Activated CD4-positive, alpha-beta T cell treated with anti-CD3 and anti-CD28 coated beads for 24 hours (primary cell): ENCODE measurements around the gene SUDS3.

Experiments used
- DNase-seq, 2 donors: peaks; one replicate each; pipeline ENCODE4 v3.0.0-alpha.2; 2020; ENCODE audit warnings: low read depth in 2 of 2

The SUDS3 gene

GRCh38 chr12:118356809-118357256 is 19.5 kb upstream of the SUDS3 start:
- DNase-seq: no peak

DNA sequence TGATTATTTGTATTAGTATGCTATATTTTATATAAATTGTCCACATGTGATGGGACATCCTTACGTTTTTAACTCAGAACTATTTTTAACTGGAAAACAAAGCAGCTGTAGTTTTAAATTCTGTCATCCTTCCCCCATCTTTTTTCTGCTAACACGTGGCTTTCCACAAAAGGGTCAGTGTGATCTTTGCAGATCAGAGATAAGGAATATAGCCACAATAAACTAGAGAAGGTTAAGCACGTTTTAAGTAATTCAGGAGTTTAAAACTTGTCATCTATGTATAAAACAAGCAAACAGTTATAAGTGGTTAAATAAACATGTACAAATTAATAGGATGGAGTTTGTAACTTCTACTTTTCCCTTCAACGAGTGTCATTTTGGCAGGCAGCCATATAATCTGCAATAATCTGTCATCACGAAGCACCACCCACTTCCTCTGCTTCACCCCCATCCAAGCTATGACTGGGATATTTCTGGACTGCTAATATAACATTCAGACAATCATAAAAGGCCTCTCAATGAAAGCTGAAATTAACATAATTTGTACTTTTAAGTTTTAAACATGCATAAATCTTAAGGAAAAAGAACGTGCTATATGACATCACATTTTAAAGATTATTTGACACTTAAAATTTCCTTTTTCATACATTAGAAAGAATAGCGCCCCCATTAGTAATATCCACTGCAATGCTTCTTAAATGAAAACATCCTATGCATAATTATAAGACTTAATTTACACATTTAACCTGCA is 18.9 kb upstream of the SUDS3 start:
- DNase-seq: peak in 1 of 2 donors; percentile 39

DNA sequence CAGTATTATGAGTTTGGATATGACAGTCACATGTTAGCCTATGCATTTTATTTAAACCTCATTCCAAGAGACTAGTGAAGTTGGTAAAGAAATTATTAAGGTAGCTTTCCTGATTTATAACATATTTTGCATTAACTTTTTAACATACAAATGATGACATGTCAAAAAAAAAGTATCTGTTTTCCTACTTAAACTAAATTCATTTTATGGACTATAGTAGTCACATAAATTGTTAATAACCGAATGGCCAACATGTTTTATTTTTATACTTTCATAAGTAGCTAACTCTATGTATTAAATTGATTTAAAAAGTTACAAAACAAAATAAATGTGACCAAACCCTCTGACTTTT is 18.4 kb upstream of the SUDS3 start:
- no peak for DNase-seq

DNA sequence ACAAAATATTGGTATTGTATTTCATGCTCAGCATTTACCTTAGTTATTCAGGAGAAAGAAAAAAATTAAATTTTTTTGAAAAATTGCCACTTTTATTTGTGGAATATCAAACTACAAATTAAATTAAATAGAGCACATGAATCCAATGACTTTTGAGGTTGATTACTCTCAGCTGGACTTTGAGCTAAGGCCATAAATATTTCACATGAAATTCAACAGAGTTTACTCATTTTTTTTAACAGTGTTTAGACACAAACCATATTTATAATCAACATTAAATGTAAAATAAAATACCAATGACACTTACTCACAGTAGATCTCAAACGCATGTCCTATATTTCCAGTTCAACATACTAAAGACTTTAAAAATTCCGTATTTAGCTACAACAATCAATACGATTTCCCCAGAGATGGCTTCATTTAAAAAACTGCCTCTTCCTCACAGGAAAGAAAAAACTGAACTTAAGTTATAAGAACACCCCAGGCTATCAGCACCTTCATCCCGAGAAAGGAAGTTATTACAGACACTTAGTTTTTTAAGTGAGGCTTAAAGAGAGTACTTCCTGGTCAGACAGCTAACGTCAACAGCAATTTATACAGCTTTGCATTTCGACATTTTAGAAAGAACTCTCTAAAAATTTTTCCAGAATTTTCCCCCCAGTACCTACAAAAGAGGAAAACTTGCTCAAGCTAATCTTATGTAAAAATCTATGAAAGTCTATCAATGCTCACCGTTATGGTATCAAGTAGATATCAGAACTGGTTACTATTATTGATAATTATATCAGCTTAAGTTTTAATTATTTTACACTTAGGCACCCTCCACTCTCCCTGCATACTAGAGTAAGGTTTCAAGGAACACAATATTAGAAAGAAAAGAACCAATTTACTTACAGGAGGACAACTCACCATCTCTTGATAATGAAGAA is 17.5 kb upstream of the SUDS3 start:
- no peak for DNase-seq

- DNase-seq: no peak
Measured at GRCh38 chr12:118359541-118359915, 16.8 kb upstream of the SUDS3 start.

DNA sequence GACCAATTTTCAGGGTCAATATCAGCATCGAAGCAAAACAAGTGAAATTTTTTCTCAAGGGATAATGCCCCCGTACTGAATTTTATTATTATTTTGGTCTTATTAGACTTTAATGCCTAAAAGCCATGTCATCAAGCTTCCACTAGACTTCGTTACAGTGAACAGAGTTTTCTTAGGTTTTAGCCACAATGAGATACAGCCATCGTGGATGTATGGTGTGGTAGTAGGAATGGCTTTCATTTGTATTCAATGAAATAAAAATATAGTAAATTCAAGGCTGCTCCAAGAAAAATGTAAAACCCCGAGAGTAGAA is 15.3 kb upstream of the SUDS3 start:
- no peak for DNase-seq

- DNase-seq: no peak
Measured at GRCh38 chr12:118361889-118362288, 14.5 kb upstream of the SUDS3 start.

DNA sequence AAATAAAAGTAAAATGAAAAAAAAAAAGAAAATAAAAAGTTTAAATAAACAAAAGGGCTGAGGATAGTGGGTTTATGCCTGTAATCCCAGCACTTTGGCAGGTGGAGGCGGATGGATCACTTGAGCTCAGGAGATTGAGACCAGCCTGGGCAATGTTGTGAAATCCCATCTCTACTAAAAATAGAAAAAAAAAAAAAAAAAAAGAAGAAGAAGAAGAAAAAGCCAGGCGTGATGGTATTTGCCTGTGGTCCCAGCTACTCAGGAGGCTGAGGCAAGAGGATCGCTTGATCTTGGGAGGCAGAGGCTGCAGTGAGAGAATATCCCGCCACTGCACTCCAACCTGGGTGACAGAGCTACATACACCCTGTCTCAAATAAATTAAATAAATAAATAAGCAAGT is 7.5 kb upstream of the SUDS3 start:
- DNase-seq: no peak

GRCh38 chr12:118370601-118371000 is 5.8 kb upstream of the SUDS3 start:
- no peak for DNase-seq

GRCh38 chr12:118371321-118372282 is 4.8 kb upstream of the SUDS3 start:
- no peak for DNase-seq

- DNase-seq: peak; percentile 93 to 97
Measured at GRCh38 chr12:118372541-118373495, 3.5 kb upstream of the SUDS3 start, which contains the start of gene TAOK3. Gene TAOK3, minus strand, starts transcription at chr12:118372907. Its CDS starts 117,340 bp downstream, at chr12:118255567.

DNA sequence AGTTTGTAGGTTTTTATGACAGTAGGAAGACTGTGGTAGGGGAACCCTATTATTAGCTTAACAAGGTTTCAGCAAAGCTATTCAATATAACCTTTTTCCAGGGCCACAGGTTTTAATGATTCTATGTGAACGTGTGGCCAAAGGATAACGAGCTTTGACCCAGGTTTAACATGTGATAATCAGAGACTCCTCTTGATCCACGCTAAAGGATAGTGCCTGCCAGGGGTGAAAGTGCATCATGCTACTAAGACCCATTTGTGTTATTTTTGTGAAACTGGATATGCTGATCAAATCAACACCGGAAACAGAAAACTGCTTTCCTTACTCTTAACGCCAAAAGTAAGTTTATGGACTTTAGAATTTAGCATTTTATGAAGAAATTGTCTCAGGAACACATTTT is 2.7 kb upstream of the SUDS3 start:
- DNase-seq: no peak

DNA sequence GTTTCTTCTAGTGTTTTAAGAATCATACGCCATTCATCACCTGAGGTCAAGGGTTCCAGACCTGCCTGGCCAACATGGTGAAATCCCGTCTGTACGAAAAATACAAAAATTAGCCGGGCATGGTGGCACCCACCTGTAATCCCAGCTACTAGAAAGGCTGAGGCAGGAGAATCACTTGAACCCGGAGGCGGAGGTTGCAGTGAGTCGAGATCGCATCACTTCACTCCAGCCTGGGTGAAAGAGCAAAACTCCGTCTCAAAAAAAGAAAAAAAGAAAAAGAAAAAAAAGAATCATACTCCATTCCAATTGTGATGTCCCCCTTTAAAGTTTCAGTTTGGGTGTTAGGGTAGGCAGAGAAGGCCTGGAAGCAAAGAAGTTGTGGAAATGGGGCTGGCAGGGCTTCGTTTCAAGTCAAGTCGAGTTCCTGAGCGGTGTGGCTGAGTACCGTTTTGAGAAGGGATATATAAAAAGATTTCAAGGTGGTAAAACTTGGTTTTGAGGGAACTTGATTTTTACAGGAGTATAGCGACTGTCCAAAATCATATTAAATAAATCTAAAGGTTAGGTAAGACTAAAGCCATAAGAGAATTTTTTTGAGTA is 2.1 kb upstream of the SUDS3 start:
- no peak for DNase-seq

DNA sequence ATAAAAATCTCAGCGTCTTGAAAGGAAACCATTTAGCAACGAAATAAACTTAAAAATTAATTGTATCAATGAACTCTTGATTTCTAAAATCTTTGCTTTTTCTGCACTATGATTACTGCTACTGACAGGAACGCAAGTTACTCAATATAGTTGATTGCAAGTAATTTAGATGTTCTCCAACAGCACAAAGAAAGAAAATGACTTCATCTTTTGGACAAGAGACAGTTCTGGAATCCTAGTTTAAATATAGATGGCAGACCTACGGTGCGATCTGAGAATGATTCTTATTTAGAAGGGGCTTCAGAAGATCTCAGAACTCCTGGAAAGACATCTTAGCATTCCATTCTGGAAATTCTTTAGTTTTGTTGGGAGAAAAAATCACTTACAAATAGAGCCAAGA is 1.4 kb upstream of the SUDS3 start:
- DNase-seq: no peak

DNA sequence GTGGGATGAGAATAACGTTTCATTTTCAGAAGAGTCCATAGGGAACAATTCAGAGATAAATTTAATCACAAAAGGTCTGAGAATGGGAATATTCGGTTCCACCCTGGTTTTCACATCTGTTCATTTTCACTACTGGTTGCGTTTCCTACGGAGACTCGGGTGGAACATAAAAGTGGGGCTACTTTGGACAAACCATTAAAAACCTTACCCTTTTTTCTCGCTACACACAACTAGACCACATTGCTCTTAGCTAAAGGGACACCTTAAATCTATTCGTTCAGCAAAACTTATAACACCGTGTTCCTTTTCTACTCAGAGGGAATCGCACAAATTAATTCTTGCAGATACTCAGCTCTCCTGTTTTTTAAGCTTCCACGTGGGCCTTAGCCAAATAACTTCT is 1.0 kb upstream of the SUDS3 start:
- no peak for DNase-seq

DNA sequence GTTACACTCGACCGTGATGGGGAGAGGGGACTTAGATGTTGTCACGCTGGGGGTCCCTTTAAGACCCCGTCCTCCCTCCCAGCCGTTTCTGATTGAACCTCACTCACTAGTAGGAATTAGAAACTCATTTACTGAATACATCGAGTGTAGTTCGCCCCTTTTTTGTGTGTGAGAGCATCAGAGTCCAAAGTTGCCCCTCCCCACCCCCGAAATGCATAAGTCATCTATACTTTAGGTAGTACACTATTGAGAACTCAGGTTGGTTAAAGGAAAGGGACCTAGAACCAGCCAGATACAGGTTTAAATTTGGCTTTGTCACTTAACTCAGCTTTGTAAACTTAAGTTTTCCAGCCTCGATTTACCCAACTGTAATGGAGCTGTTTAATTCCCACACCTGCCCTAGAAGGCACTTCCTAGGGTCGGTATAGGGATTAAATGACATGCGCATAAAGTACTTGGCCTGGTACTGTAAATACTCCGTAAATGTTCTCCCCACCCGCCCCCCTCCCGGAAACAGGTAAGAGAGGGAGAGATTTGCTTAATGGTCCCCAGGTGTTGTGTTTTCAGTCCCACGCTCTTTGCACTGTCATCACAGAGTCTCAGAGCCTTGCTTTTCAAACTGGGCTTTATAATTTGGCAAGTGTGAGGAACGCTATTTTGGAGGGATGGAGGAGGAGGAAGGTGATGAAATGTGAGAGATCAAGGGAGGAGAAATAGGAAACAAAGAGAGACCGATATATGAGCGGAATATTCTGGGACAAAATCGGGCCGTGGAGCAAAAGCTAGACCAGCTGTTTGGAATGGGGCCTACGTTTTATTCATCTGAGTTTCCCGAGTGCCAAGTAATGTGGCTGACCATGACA is 897 bp downstream of the SUDS3 start:
- DNase-seq: no peak

- peak; percentile 66 to 67 for DNase-seq
Measured at GRCh38 chr12:118377884-118378470, 1.6 kb downstream of the SUDS3 start.

- no peak for DNase-seq
Measured at GRCh38 chr12:118391424-118391823, 15.1 kb downstream of the SUDS3 start.

DNA sequence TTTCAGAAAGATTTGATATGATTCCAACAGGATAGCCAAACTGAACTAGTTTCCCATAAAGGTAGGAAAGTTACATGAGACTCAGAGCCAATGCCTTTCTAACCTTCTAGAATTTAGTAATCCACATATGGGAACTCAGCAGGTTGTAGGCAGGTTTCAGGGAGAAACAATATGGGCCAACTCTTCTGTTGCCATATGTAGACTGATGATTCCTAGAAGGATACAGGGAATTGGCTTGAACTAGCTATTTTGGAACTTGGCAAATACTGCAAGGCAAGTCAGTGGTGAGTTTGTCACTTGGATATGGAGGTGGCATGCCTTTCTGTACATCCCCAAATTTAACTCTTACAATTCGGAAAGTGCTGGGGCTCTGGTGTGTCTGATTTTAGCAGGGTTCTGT is 15.5 kb downstream of the SUDS3 start:
- DNase-seq: no peak
